ENCODE data around the gene CDHR3.
A peak's percentile ranks its signal among the peaks of the same experiment; 100 is the strongest.

Gene CDHR3

GRCh38 chr7:106054156-106054910 lies 91.3 kb downstream of the CDHR3 start:
- no peak for DNase-seq

GRCh38 chr7:106054971-106055532 lies 92.0 kb downstream of the CDHR3 start:
- no peak for DNase-seq

DNA sequence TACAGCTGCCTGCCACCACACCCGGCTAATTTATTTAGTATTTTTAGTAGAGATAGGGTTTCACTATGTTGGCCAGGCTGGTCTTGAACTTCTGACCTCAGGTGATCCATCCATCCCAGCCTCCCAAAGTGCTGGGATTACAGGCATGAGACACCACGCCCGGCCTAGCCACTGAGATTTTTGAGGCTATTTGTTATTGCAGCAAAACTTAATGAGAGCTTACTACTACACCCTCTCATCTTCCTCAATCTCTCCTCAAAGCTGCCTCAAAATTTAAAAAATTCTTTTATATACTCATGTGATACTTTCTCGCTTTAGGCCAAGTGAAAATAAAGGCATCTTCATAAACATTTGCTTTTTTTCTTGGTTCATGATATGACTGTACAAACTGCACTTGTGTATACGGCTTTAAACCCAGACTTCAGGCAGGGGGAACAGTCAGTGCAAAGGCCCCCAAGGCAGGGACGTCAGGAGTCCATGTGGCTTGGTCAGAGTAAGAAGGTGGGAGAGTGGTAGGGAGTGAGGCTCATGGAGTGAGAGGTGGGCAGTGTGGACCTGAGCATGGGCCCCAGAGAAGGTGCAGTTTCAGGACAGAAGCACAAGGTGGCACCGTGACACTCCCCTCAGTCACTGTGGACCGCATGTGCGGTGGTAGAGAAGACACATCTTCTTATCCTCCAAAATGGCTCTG lies 93.6 kb downstream of the CDHR3 start:
- peak; percentile 72 to 83 for DNase-seq

GRCh38 chr7:106057204-106057961 lies 94.3 kb downstream of the CDHR3 start:
- DNase-seq: no peak

DNA sequence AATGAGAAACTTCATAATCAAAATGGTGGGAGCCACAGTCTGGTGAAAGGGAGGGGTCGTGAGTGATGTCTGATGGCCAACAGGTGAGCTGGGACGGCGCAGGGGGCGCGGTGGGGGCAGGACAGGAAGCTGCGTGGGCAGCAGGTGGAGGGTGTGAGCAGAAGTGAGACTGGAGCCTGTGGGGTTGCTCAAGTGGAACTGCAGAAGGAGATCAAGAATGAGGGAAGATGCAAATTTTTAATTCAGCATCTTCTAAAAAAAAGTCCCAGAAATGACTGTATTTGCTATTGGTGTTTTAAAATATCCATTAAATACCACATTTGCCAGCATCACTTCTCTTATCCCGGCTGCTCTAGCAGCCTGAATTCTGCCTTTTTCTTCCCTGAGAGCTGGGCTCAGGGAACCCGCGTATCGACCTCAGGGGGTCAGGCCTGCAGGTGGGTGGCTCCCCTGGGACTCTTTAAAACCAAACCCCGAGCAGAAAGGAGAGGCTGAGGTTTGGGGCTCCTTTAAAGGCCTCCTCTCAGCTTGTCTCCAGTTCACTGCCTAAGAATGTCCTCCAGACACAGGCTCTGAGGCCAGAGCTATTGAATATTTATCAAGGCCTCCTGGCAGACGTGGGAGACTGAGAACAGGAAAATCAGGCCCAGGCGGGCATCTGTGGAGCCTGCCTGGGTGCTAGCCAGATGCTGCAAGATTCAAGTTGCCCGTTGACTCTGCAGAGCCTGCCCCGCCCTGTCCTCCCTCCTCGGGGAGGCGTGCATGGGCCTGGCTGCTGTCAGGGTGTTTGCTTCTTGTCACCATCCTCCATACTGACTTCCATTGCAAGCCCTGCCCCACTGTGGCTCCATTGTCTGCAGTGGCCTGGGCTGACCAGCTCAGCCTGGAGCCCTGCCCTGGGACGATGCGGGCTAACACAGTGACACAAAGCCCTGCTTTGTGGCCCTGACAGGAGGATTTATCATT lies 95.2 kb downstream of the CDHR3 start:
- no peak for DNase-seq

GRCh38 chr7:106058928-106059324 lies 95.9 kb downstream of the CDHR3 start:
- no peak for DNase-seq

DNA sequence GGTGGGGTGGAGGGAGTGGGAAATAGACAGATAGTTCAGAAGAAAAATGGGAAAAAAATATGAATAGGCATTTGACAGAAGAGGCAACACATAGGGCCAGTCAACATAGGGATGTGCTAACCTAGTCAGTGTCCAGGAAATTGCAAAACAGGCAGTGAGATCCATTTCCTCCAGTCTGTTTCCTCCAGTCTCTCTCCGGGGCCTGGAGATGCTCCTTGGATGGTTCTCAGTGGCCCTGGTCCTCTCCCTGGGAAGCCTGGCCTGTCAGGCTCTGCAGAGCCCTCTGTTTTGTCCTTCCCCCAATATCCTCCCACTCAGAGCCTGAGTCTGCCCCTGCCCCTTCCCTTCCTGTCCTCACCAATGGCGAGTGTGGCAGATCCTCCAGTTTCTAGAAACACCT lies 96.5 kb downstream of the CDHR3 start:
- DNase-seq: no peak

DNA sequence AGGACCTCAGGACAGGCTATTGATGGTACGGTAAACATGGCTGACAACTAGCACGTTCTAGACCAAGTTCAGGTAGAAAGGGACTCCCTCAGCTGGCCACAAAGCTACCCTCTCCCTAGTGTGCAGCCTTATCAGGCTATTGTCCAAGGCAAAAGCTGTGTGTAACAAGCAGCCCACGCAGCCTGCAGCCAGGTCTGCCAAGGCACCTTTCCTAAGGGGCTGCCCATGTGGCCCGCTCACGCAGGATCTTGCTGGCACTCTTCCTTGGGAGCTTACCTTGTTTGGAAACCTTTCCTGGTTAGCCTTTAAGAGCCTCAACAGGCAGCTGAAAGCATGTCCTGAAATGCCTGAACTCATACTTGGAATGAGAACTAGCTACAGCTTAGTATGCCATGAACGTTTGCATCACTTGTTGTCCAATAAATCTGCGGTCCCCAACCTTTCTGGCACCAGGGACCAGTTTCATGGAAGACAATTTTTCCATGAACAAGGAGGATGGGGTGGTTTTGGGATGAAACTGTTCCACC lies 97.4 kb downstream of the CDHR3 start:
- DNase-seq: no peak

- DNase-seq: no peak
These were observed 98.4 kb downstream of the CDHR3 start for GRCh38 chr7:106061301-106061979.

GRCh38 chr7:106062006-106062405 lies 98.9 kb downstream of the CDHR3 start:
- DNase-seq: no peak

- DNase-seq: no peak
These were observed 99.5 kb downstream of the CDHR3 start for GRCh38 chr7:106062521-106062931.

DNA sequence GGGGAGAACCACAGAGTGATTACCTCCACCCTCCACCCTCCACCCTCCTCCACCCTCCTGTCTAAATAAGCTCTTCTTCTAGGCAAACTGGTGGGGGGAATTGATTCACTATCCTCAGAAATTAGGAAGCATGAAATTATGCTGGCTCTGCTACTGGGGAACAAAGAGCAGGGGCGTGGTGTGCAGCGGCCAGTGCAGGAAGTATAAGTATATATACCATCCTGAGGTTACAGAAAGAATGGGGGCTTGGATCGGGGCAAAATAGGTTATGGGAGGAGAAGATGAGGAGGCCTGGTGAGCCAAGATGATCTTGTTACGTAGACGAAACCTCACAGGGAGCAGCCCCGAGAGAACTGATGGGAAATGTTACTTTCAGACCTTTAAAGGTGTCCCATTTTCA lies 100.0 kb downstream of the CDHR3 start:
- DNase-seq: no peak

DNA sequence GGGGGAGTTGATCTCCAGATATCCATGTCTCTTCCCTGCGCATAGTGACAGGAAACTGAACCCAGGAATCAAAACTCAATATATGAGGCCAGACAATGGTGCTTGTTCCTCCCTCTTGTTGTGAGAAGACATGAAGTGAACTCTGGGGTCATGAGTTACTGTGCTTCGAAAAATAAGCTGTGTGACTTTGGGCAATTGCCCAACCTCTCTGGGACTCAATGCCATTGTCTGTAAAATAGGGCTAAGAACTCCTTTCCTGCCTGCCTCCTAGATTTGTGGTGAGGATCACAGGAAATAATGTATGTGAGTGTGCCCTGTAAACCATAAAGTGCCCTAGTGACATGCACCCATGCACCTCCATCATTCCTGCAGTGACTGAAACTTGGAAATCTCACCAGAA lies 100.6 kb downstream of the CDHR3 start:
- no peak for DNase-seq

- DNase-seq: peak; percentile 21 to 36
These were observed 101.3 kb downstream of the CDHR3 start for GRCh38 chr7:106064316-106064715.

- DNase-seq: peak; percentile 35 to 69
These were observed 101.9 kb downstream of the CDHR3 start for GRCh38 chr7:106064771-106065574.

GRCh38 chr7:106065575-106066500 lies 102.8 kb downstream of the CDHR3 start:
- no peak for DNase-seq

- DNase-seq: no peak
These were observed 104.6 kb downstream of the CDHR3 start for GRCh38 chr7:106067678-106068077.

GRCh38 chr7:106068538-106068961 lies 105.5 kb downstream of the CDHR3 start:
- no peak for DNase-seq

GRCh38 chr7:106068986-106069385 lies 105.9 kb downstream of the CDHR3 start:
- DNase-seq: no peak

Measured in NCI-H2081 (cell line).